ENCODE data around the gene TBCK.

The TBCK gene

GRCh38 chr4:106109929-106110328, 206.1 kb downstream of the TBCK start:
- TF ChIP-seq CTCF (IDR thresholded peaks at IDR 0.05; ENCODE audit: extremely low read depth, insufficient read depth, missing control alignments): no peak
- DNase-seq (ENCODE audit: low spot score): no peak
- in situ Hi-C loops (cut with MboI; ENCODE audit: low pct_unique_long_range_greater_than_20kb, low sequenced_read_pairs, unreplicated experiment): no loop called here

- in situ Hi-C loops (cut with MboI; ENCODE audit: low pct_unique_long_range_greater_than_20kb, low sequenced_read_pairs, unreplicated experiment): no loop called here
Measured at GRCh38 chr4:106105697-106106096, 210.3 kb downstream of the TBCK start.

GRCh38 chr4:106104276-106104675, 211.7 kb downstream of the TBCK start:
- DNase-seq (ENCODE audit: low spot score): no peak
- in situ Hi-C loops (cut with MboI; ENCODE audit: low pct_unique_long_range_greater_than_20kb, low sequenced_read_pairs, unreplicated experiment): no loop called here
- no peak for TF ChIP-seq CTCF (IDR thresholded peaks at IDR 0.05; ENCODE audit: extremely low read depth, insufficient read depth, missing control alignments)

More at GRCh38 chr4:106105697-106106096, 210.3 kb downstream of the TBCK start:
- no peak for TF ChIP-seq CTCF (IDR thresholded peaks at IDR 0.05; ENCODE audit: extremely low read depth, insufficient read depth, missing control alignments)
- DNase-seq (ENCODE audit: low spot score): no peak

- TF ChIP-seq CTCF (IDR thresholded peaks at IDR 0.05; ENCODE audit: extremely low read depth, insufficient read depth, missing control alignments): no peak
- in situ Hi-C loops (cut with MboI; ENCODE audit: low pct_unique_long_range_greater_than_20kb, low sequenced_read_pairs, unreplicated experiment): no loop called here
- DNase-seq (ENCODE audit: low spot score): no peak
Measured at GRCh38 chr4:106096454-106096853, 219.6 kb downstream of the TBCK start.

- in situ Hi-C loops (cut with MboI; ENCODE audit: low pct_unique_long_range_greater_than_20kb, low sequenced_read_pairs, unreplicated experiment): no loop called here
- no peak for TF ChIP-seq CTCF (IDR thresholded peaks at IDR 0.05; ENCODE audit: extremely low read depth, insufficient read depth, missing control alignments)
- no peak for DNase-seq (ENCODE audit: low spot score)
Measured at GRCh38 chr4:106095408-106095807, 220.6 kb downstream of the TBCK start.

GRCh38 chr4:106092361-106093040, 223.5 kb downstream of the TBCK start:
- in situ Hi-C loops (cut with MboI; ENCODE audit: low pct_unique_long_range_greater_than_20kb, low sequenced_read_pairs, unreplicated experiment): no loop called here
- no peak for TF ChIP-seq CTCF (IDR thresholded peaks at IDR 0.05; ENCODE audit: extremely low read depth, insufficient read depth, missing control alignments)

More at GRCh38 chr4:106092361-106093040, 223.5 kb downstream of the TBCK start:
- no peak for DNase-seq (ENCODE audit: low spot score)
